Erythroblast (primary cell): ENCODE data around the gene ANKUB1.

Experiments
- GATA1 ChIP-seq: IDR thresholded peaks from 2 replicates; pipeline ENCODE4 v1.6.1; 2011; ENCODE audit warnings: low read depth, mild to moderate bottlenecking, control low read depth, low read length, moderate library complexity
- POLR2A ChIP-seq: IDR thresholded peaks from 2 replicates; pipeline ENCODE4 v1.6.1; 2011; ENCODE audit warnings: mild to moderate bottlenecking, low read length

DNA sequence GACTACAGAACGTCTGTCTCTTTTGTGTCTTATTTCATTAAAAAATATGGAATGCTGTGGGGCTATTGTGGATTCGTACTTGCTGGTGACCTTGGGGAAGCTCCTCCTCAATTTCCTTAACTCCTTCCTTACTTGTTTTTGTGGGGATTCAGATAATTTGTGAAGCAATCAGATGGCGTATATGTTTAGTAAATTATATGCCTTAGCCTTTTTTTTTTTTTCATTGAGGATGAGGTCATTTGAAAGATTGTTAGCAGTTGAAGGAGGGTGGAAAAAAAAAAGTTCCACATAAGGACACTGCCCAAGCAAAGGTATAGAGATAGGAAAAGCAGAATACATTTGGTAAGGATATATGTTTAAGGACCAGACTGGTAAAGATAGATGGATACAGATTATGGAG, 24.0 kb upstream of the ANKUB1 start:
- TF ChIP-seq POLR2A, result no peak
- TF ChIP-seq GATA1, result no peak
